Measurements from ENCODE around the gene CACNA1I. TPM values are rescaled to one million over a fixed set of nuclear protein-coding genes. Genes with fewer than 3 reads are reported as not detected.

CACNA1I gene
- total and polyA plus RNA-seq, 2 of the 8 experiments (the other 6 are each of a cell fraction or from before 2014, with no cell fraction given), result 0.77 to 1.2 TPM

DNA sequence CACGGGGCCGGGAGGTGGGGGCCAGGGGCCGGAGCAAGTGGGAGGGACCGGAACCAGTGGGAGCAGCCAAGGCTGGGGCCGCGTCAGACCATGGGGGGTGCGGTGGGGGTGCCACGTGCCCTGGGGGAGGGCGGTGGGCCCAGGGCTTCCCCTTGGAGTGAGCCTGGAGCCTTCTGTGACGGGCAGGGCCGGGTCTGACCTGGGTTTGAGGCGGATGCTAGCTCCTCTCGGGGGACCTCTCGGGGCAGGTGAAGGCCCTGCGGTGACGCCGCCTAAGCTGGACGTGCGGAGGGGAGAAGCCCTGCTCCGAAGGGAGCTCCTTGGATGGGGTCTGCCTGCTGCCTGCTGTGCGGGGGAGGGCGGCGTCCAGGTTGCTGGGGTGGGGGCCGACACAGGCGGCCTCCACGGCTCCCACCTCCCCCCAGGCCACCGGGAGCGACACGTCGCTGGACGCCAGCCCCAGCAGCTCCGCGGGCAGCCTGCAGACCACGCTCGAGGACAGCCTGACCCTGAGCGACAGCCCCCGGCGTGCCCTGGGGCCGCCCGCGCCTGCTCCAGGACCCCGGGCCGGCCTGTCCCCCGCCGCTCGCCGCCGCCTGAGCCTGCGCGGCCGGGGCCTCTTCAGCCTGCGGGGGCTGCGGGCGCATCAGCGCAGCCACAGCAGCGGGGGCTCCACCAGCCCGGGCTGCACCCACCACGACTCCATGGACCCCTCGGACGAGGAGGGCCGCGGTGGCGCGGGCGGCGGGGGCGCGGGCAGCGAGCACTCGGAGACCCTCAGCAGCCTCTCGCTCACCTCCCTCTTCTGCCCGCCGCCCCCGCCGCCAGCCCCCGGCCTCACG, 115.0 kb downstream of the CACNA1I start:
- peak overlapping the region in 1 of 4 experiments; percentile 45; a peak in 2 of 8 replicates for H3K4me3 ChIP-seq (ENCODE audit: extremely low read depth in 1 of 4, insufficient read depth in 2 of 4, low read depth in 3 of 4, low read length in 4 of 4)
- H3K9ac ChIP-seq (replicated peaks in 1 of 4; ENCODE audit: extremely low read depth in 1 of 4, low read depth in 3 of 4, low read length in 3 of 4), result no peak overlapping the region
- H3K14ac ChIP-seq (ENCODE audit: insufficient read length), result no peak overlapping the region
- H2BK5ac ChIP-seq (ENCODE audit: low read depth, low read length), result no peak overlapping the region
- peak overlapping the region in 1 of 2 experiments; percentile 46; a peak in 2 of 4 replicates for H3K4me2 ChIP-seq (ENCODE audit: insufficient read depth in 1 of 2, low read depth in 2 of 2, low read length in 2 of 2)
- TF ChIP-seq CEBPB (IDR thresholded peaks at IDR 0.05; ENCODE audit: low read depth, low read length) (no peak), SIN3A (conservative IDR thresholded peaks at IDR 0.05 in 1 of 2, IDR thresholded peaks at IDR 0.05 in 1 of 2; ENCODE audit: low read depth in 1 of 2, low read length in 2 of 2) (no peak), SP2 (IDR thresholded peaks at IDR 0.05; ENCODE audit: low read length) (no peak), CHD2 (IDR thresholded peaks at IDR 0.05; ENCODE audit: low read length) (no peak), TEAD4 (IDR thresholded peaks at IDR 0.05; ENCODE audit: low read depth, low read length) (no peak), BRCA1 (IDR thresholded peaks at IDR 0.05; ENCODE audit: low read depth, low read length) (no peak), SIRT6 (IDR thresholded peaks at IDR 0.05; ENCODE audit: low read length) (no peak), TBP (IDR thresholded peaks at IDR 0.05; ENCODE audit: low read depth, low read length) (no peak), SIX5 (IDR thresholded peaks at IDR 0.05; ENCODE audit: low read depth, low read length) (no peak), TCF12 (IDR thresholded peaks at IDR 0.05; ENCODE audit: low read depth, low read length) (no peak), YY1 (IDR thresholded peaks at IDR 0.05; ENCODE audit: low read depth, low read length) (no peak)
- TF ChIP-seq, protein P1, sequence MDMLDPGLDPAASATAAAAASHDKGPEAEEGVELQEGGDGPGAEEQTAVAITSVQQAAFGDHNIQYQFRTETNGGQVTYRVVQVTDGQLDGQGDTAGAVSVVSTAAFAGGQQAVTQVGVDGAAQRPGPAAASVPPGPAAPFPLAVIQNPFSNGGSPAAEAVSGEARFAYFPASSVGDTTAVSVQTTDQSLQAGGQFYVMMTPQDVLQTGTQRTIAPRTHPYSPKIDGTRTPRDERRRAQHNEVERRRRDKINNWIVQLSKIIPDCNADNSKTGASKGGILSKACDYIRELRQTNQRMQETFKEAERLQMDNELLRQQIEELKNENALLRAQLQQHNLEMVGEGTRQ (IDR thresholded peaks at IDR 0.05; ENCODE audit: low read length), result no peak
- no peak overlapping the region for H2BK12ac ChIP-seq (ENCODE audit: low read depth, low read length)
- no peak overlapping the region for H3K4ac ChIP-seq (replicated peaks; ENCODE audit: insufficient read length, low read depth, low read length)
- no peak overlapping the region for H2AK5ac ChIP-seq (ENCODE audit: low read depth, low read length)
- H4K20me1 ChIP-seq (replicated peaks in 1 of 2; ENCODE audit: control insufficient read depth in 1 of 2, insufficient read depth in 2 of 2, low read length in 2 of 2), result peaks cover 0 to 2% of the 10 kb centered on the region in 2 experiments
- WGBS, 2 experiments (ENCODE audit: extremely low coverage in 1 of 2, insufficient coverage in 1 of 2, insufficient read length in 1 of 2, insufficient replicate concordance in 2 of 2, low coverage in 1 of 2, low lambda C conversion rate in 2 of 2, missing lambda C conversion rate in 1 of 2), result 33% methylated on average over 9 of the region's 77 CpGs; no CpG with 5 or more reads in 1 of the 2 experiments
- H2AFZ ChIP-seq (ENCODE audit: low read length), result no peak overlapping the region
- H3K79me1 ChIP-seq (ENCODE audit: low read depth, low read length), result no peaks in the 10 kb centered on the region
- DNase-seq (ENCODE audit: low read depth in 1 of 2, low spot score in 2 of 2) (no peak), FAIRE-seq (no peak)
- H4K8ac ChIP-seq (ENCODE audit: extremely low read depth, insufficient read depth, low read length), result peak overlapping the region; percentile 80; the same call in 1 of the 2 replicates
- no peak overlapping the region for H3K23ac ChIP-seq (ENCODE audit: insufficient read length)
- H3K36me3 ChIP-seq (ENCODE audit: control insufficient read depth in 2 of 4, insufficient read depth in 4 of 4, low read length in 3 of 4), result no peaks in the 10 kb centered on the region
- H3K18ac ChIP-seq (ENCODE audit: extremely low read depth, low read length), result no peak overlapping the region; the same call in 1 of the 2 replicates
- H3K56ac ChIP-seq (replicated peaks; ENCODE audit: insufficient read length, low read depth, low read length), result no peak overlapping the region
- H3K23me2 ChIP-seq (ENCODE audit: low read depth, low read length), result no peaks in the 10 kb centered on the region
- no peak overlapping the region for H2BK15ac ChIP-seq (ENCODE audit: low read length)
- H3K9me3 ChIP-seq (ENCODE audit: insufficient read depth in 2 of 2, low read depth in 1 of 2, low read length in 1 of 2), result no peaks in the 10 kb centered on the region
- no peak overlapping the region for H2BK20ac ChIP-seq (ENCODE audit: low read length)
- H4K5ac ChIP-seq (ENCODE audit: insufficient read length, low read depth, low read length), result no peak overlapping the region
- CTCF ChIA-PET (ENCODE audit: partially characterized antibody), result interaction anchor here (0.6 to 1.0 kb wide), 5 partner anchors 14 to 354 kb away, joined by 3 read pairs; no protein-coding TSS in a partner anchor
- no peaks in the 10 kb centered on the region for H3K27me3 ChIP-seq (replicated peaks in 1 of 4; ENCODE audit: control insufficient read depth in 3 of 4, extremely low read depth in 1 of 4, insufficient read depth in 3 of 4, low read length in 3 of 4)
- POLR2A ChIA-PET (ENCODE audit: partially characterized antibody), result interaction anchor here (1.0 kb wide), 1 partner anchor 10 kb away, joined by 4 read pairs; no protein-coding TSS in a partner anchor
- H3K4me1 ChIP-seq (replicated peaks in 1 of 4; ENCODE audit: control insufficient read depth in 3 of 4, insufficient read depth in 4 of 4, low read length in 3 of 4), result peaks cover 0 to 11% (median 2%) of the 10 kb centered on the region in 4 experiments; a peak in 4 of 7 replicates
- H4K91ac ChIP-seq (replicated peaks; ENCODE audit: insufficient read length, low read length), result no peak overlapping the region
- H3K27ac ChIP-seq (ENCODE audit: low read depth, low read length), result no peak overlapping the region
- H3K79me2 ChIP-seq (ENCODE audit: control insufficient read depth in 1 of 2, insufficient read depth in 2 of 2, low read length in 2 of 2), result no peaks in the 10 kb centered on the region
- H2BK120ac ChIP-seq (replicated peaks; ENCODE audit: low read depth, low read length), result no peak overlapping the region
